ENCODE measurements around the gene ABR. TPM values are rescaled to one million over a fixed set of nuclear protein-coding genes. Genes with fewer than 3 reads are reported as not detected.

ABR gene
- total and polyA plus RNA-seq, 2 of the 8 experiments (the other 6 are each of a cell fraction or from before 2014, with no cell fraction given): 44.8 to 47.2 TPM

DNA sequence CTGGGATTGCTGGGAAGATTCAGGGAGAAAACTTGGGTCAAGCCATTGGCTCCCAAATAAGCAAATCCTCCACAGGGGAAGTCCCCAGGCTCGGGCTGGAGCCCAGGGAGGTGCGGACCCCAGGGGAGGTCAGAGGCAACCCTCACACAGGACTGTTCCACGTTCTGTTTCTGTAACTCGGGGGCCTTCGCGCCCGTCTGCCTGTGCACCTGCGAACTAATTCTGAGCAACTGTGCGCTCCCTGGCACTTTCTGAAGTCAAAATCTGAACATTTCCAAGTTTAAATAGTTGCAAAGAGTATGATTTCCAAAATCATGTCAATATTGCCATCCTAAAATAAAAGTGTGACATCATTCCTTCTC, 166.1 kb downstream of the ABR start (continued):
- TF ChIP-seq KDM1A (IDR thresholded peaks at IDR 0.05; ENCODE audit: borderline replicate concordance, low read length) (no peak), CTBP2 (IDR thresholded peaks at IDR 0.05; ENCODE audit: borderline replicate concordance, insufficient read depth, insufficient read length, low read length) (no peak)
- TF ChIP-seq, protein P1, sequence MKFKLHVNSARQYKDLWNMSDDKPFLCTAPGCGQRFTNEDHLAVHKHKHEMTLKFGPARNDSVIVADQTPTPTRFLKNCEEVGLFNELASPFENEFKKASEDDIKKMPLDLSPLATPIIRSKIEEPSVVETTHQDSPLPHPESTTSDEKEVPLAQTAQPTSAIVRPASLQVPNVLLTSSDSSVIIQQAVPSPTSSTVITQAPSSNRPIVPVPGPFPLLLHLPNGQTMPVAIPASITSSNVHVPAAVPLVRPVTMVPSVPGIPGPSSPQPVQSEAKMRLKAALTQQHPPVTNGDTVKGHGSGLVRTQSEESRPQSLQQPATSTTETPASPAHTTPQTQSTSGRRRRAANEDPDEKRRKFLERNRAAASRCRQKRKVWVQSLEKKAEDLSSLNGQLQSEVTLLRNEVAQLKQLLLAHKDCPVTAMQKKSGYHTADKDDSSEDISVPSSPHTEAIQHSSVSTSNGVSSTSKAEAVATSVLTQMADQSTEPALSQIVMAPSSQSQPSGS (IDR thresholded peaks at IDR 0.05; ENCODE audit: low read length): no peak
